Measurements from ENCODE around the gene XYLT1. TPM values are rescaled to one million over a fixed set of nuclear protein-coding genes. Genes with fewer than 3 reads are reported as not detected.

The XYLT1 gene
- total RNA-seq, 2 donors from 2014 or later = 6.0 to 15.2 TPM

GRCh38 chr16:17407321-17407720 lies 63.4 kb downstream of the XYLT1 start:
- Histone ChIP-seq H3K36me3 (replicated peaks in 1 of 2; ENCODE audit: insufficient read depth in 1 of 2, low read depth in 2 of 2) (no peaks in the 10 kb centered on the region), H3K27me3 (no peaks in the 10 kb centered on the region), H3K27ac (no peak overlapping the region), H3K4me1 (peaks cover 25% of the 10 kb centered on the region), H3K4me3 (no peak overlapping the region), H3K9me3 (no peaks in the 10 kb centered on the region)
- intact Hi-C loops (cut with DNase I) = no loop called here
- WGBS, 2 donors = 94 to 99% methylated on average over 3 of the region's 3 CpGs
- TF ChIP-seq POLR2A (IDR thresholded peaks at IDR 0.05) (no peak), CTCF (IDR thresholded peaks at IDR 0.05) (no peak)
- ATAC-seq (no peak), DNase-seq (no peak)

GRCh38 chr16:17404941-17405689 lies 65.6 kb downstream of the XYLT1 start:
- H3K9me3 ChIP-seq = no peaks in the 10 kb centered on the region
- H3K27me3 ChIP-seq = no peaks in the 10 kb centered on the region
- peaks cover 15% of the 10 kb centered on the region for H3K4me1 ChIP-seq
- no peaks in the 10 kb centered on the region for H3K36me3 ChIP-seq (replicated peaks in 1 of 2; ENCODE audit: insufficient read depth in 1 of 2, low read depth in 2 of 2)
- DNase-seq (peak; percentile 32 to 62 (median 54)), ATAC-seq (peak; percentile 63)
- no peak overlapping the region for H3K4me3 ChIP-seq
- H3K27ac ChIP-seq = peak overlapping the region; percentile 66 to 77 (median 67)
- TF ChIP-seq POLR2A (IDR thresholded peaks at IDR 0.05) = no peak
- TF ChIP-seq CTCF (IDR thresholded peaks at IDR 0.05) = no peak
- 60 to 62% methylated on average over 12 to 24 of the region's 24 CpGs for WGBS, 2 donors
- intact Hi-C loops (cut with DNase I) = no loop called here

GRCh38 chr16:17403859-17404545 lies 66.8 kb downstream of the XYLT1 start:
- H3K4me1 ChIP-seq = peaks cover 25% of the 10 kb centered on the region
- intact Hi-C loops (cut with DNase I) = no loop called here
- H3K27ac ChIP-seq = no peak overlapping the region
- no peaks in the 10 kb centered on the region for H3K9me3 ChIP-seq
- H3K4me3 ChIP-seq = no peak overlapping the region
- DNase-seq (no peak), ATAC-seq (no peak)
- TF ChIP-seq POLR2A (IDR thresholded peaks at IDR 0.05) = no peak
- TF ChIP-seq CTCF (IDR thresholded peaks at IDR 0.05) = no peak
- H3K36me3 ChIP-seq (replicated peaks in 1 of 2; ENCODE audit: insufficient read depth in 1 of 2, low read depth in 2 of 2) = no peaks in the 10 kb centered on the region
- no peaks in the 10 kb centered on the region for H3K27me3 ChIP-seq
- 93 to 96% methylated on average over 8 to 9 of the region's 9 CpGs for WGBS, 2 donors

GRCh38 chr16:17403156-17403809 lies 67.5 kb downstream of the XYLT1 start:
- Histone ChIP-seq H3K27ac (peak overlapping the region in 2 of 4 donors; percentile 3 to 13), H3K4me3 (no peak overlapping the region), H3K4me1 (peaks cover 30% of the 10 kb centered on the region), H3K27me3 (no peaks in the 10 kb centered on the region), H3K36me3 (replicated peaks in 1 of 2; ENCODE audit: insufficient read depth in 1 of 2, low read depth in 2 of 2) (no peaks in the 10 kb centered on the region), H3K9me3 (no peaks in the 10 kb centered on the region)
- WGBS, 2 donors = 51% methylated on average over 10 of the region's 10 CpGs
- intact Hi-C loops (cut with DNase I) = no loop called here
- DNase-seq (no peak), ATAC-seq (no peak)
- TF ChIP-seq CTCF (IDR thresholded peaks at IDR 0.05) = no peak
- TF ChIP-seq POLR2A (IDR thresholded peaks at IDR 0.05) = no peak
